Activated T-cell treated with anti-CD3 and anti-CD28 coated beads, Interleukin-2, amount 50 U/mL, for 24 hours (primary cell): ENCODE measurements around the gene AFMID.
"Not testable (repeated sequence)": the region's sequence is repeated elsewhere in the genome, so short reads cannot be mapped to it uniquely, and the experiment has no call there.

Experiments
- DNase-seq: peaks from one replicate; pipeline ENCODE4 v3.0.0-alpha.2; 2020
- H3K27ac Mint-ChIP-seq: 2 replicates; pipeline ENCODE4 v1.8.0; 2020; ENCODE audit warnings: mild to moderate bottlenecking, mixed read lengths
- H3K27me3 Mint-ChIP-seq: 2 replicates; pipeline ENCODE4 v1.8.0; 2020; ENCODE audit warnings: mixed read lengths
- H3K36me3 Mint-ChIP-seq: 2 replicates; pipeline ENCODE4 v1.8.0; 2020; ENCODE audit warnings: low read depth, mixed read lengths
- H3K4me1 Mint-ChIP-seq: 2 replicates; pipeline ENCODE4 v1.8.0; 2020; ENCODE audit warnings: low read depth, mixed read lengths
- H3K4me3 Mint-ChIP-seq: 2 replicates; pipeline ENCODE4 v1.8.0; 2020; ENCODE audit warnings: mild to moderate bottlenecking, moderate library complexity, mixed read lengths
- H3K9me3 Mint-ChIP-seq: 2 replicates; pipeline ENCODE4 v1.8.0; 2020; ENCODE audit warnings: mixed read lengths

Gene AFMID

GRCh38 chr17:78168903-78169793, 18.0 kb upstream of the AFMID start:
- peaks cover 51% of the 10 kb centered on the region for H3K4me1 Mint-ChIP-seq
- peak overlapping the region; percentile 85 for H3K27ac Mint-ChIP-seq
- H3K4me3 Mint-ChIP-seq = peak overlapping the region; percentile 81
- no peaks in the 10 kb centered on the region for H3K9me3 Mint-ChIP-seq
- H3K36me3 Mint-ChIP-seq = peaks cover 48% of the 10 kb centered on the region
- peak; percentile 79 for DNase-seq
- no peaks in the 10 kb centered on the region for H3K27me3 Mint-ChIP-seq

GRCh38 chr17:78170692-78171590, 16.2 kb upstream of the AFMID start:
- DNase-seq = no peak
- Mint-ChIP-seq H3K4me1 (peaks cover 62% of the 10 kb centered on the region), H3K9me3 (no peaks in the 10 kb centered on the region), H3K36me3 (peaks cover 66% of the 10 kb centered on the region), H3K27ac (peak overlapping the region; percentile 85), H3K27me3 (no peaks in the 10 kb centered on the region), H3K4me3 (peak overlapping the region; percentile 81)

GRCh38 chr17:78171591-78172248, 15.4 kb upstream of the AFMID start:
- not testable (repeated sequence) for H3K4me3 Mint-ChIP-seq, H3K27me3 Mint-ChIP-seq, H3K9me3 Mint-ChIP-seq, DNase-seq
- Mint-ChIP-seq H3K27ac (peak overlapping the region; percentile 85), H3K4me1 (peaks cover 69% of the 10 kb centered on the region), H3K36me3 (peaks cover 70% of the 10 kb centered on the region)

GRCh38 chr17:78172249-78173051, 14.7 kb upstream of the AFMID start:
- no peak overlapping the region for H3K4me3 Mint-ChIP-seq
- H3K36me3 Mint-ChIP-seq = peaks cover 75% of the 10 kb centered on the region
- DNase-seq = peak; percentile 41
- H3K27me3 Mint-ChIP-seq = no peaks in the 10 kb centered on the region
- no peaks in the 10 kb centered on the region for H3K9me3 Mint-ChIP-seq
- peaks cover 74% of the 10 kb centered on the region for H3K4me1 Mint-ChIP-seq
- peak overlapping the region; percentile 85 for H3K27ac Mint-ChIP-seq

- no peaks in the 10 kb centered on the region for H3K27me3 Mint-ChIP-seq
- peaks cover 78% of the 10 kb centered on the region for H3K36me3 Mint-ChIP-seq
- DNase-seq = peak; percentile 43
- H3K4me1 Mint-ChIP-seq = peaks cover 73% of the 10 kb centered on the region
- no peak overlapping the region for H3K4me3 Mint-ChIP-seq
- peak overlapping the region; percentile 85 for H3K27ac Mint-ChIP-seq
- no peaks in the 10 kb centered on the region for H3K9me3 Mint-ChIP-seq
Observed at GRCh38 chr17:78173097-78173715, 14.0 kb upstream of the AFMID start.

GRCh38 chr17:78174346-78174869, 12.8 kb upstream of the AFMID start:
- peak; percentile 37 for DNase-seq
- H3K4me3 Mint-ChIP-seq = no peak overlapping the region
- peaks cover 88% of the 10 kb centered on the region for H3K36me3 Mint-ChIP-seq
- no peaks in the 10 kb centered on the region for H3K9me3 Mint-ChIP-seq
- peaks cover 71% of the 10 kb centered on the region for H3K4me1 Mint-ChIP-seq
- H3K27ac Mint-ChIP-seq = peak overlapping the region; percentile 85
- H3K27me3 Mint-ChIP-seq = no peaks in the 10 kb centered on the region

- Mint-ChIP-seq H3K4me1 (peaks cover 65% of the 10 kb centered on the region), H3K27me3 (no peaks in the 10 kb centered on the region), H3K4me3 (no peak overlapping the region), H3K9me3 (no peaks in the 10 kb centered on the region), H3K27ac (peak overlapping the region; percentile 59), H3K36me3 (peaks cover 89% of the 10 kb centered on the region)
- peak; percentile 35 for DNase-seq
Observed at GRCh38 chr17:78174870-78175642, 12.1 kb upstream of the AFMID start.

- H3K27me3 Mint-ChIP-seq = no peaks in the 10 kb centered on the region
- H3K4me1 Mint-ChIP-seq = peaks cover 65% of the 10 kb centered on the region
- DNase-seq = no peak
- H3K36me3 Mint-ChIP-seq = peaks cover 89% of the 10 kb centered on the region
- no peaks in the 10 kb centered on the region for H3K9me3 Mint-ChIP-seq
- H3K27ac Mint-ChIP-seq = peak overlapping the region; percentile 59
- H3K4me3 Mint-ChIP-seq = no peak overlapping the region
Observed at GRCh38 chr17:78175643-78175981, 11.6 kb upstream of the AFMID start.

GRCh38 chr17:78176548-78177025, 10.6 kb upstream of the AFMID start:
- Mint-ChIP-seq H3K4me3 (no peak overlapping the region), H3K4me1 (peaks cover 57% of the 10 kb centered on the region), H3K27ac (no peak overlapping the region), H3K36me3 (peaks cover 89% of the 10 kb centered on the region), H3K27me3 (no peaks in the 10 kb centered on the region), H3K9me3 (no peaks in the 10 kb centered on the region)
- DNase-seq = peak; percentile 86

- H3K4me1 Mint-ChIP-seq = peaks cover 36% of the 10 kb centered on the region
- H3K27me3 Mint-ChIP-seq = no peaks in the 10 kb centered on the region
Observed at GRCh38 chr17:78179372-78179771, 7.8 kb upstream of the AFMID start.

GRCh38 chr17:78180083-78180482, 7.1 kb upstream of the AFMID start:
- Mint-ChIP-seq H3K27ac (no peak overlapping the region), H3K9me3 (no peaks in the 10 kb centered on the region), H3K27me3 (no peaks in the 10 kb centered on the region), H3K4me1 (peaks cover 41% of the 10 kb centered on the region), H3K36me3 (peaks cover 88% of the 10 kb centered on the region), H3K4me3 (no peak overlapping the region)
- DNase-seq = no peak

More at GRCh38 chr17:78179372-78179771, 7.8 kb upstream of the AFMID start:
- Mint-ChIP-seq H3K9me3 (no peaks in the 10 kb centered on the region), H3K36me3 (peaks cover 89% of the 10 kb centered on the region), H3K27ac (no peak overlapping the region), H3K4me3 (no peak overlapping the region)
- no peak for DNase-seq

GRCh38 chr17:78180508-78180907, 6.7 kb upstream of the AFMID start:
- Mint-ChIP-seq H3K4me3 (no peak overlapping the region), H3K9me3 (no peaks in the 10 kb centered on the region), H3K27me3 (no peaks in the 10 kb centered on the region), H3K27ac (peak overlapping the region; percentile 35), H3K4me1 (peaks cover 41% of the 10 kb centered on the region), H3K36me3 (peaks cover 86% of the 10 kb centered on the region)
- no peak for DNase-seq
